HG03103 (cell line): ENCODE data around the gene KLK5.

Experiments
- ATAC-seq: cut with Tn5 transposase; IDR thresholded peaks from one replicate; pipeline ENCODE4 v1.9.1; 2021; ENCODE audit warnings: low read depth; ENCODE audit not compliant: unreplicated experiment

KLK5 gene

DNA sequence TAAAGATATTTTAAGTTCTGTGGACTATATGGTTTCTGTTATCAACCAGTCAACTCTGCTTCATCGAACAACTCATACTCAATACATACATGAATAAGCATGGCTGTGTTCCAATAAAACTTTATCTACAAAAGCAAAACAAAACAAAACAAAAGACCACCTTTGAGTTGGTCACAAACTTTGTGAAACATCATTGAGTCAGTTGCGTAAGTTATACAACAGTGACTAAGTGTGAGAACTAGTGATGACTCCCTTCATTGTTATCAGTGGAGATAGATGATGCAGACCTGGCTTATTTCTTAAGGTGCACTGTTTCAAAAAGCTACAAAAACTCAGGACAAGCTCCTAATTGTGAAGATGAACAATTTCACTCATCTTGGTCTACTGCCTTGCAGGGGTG, 27.1 kb downstream of the KLK5 start:
- ATAC-seq, result no peak

DNA sequence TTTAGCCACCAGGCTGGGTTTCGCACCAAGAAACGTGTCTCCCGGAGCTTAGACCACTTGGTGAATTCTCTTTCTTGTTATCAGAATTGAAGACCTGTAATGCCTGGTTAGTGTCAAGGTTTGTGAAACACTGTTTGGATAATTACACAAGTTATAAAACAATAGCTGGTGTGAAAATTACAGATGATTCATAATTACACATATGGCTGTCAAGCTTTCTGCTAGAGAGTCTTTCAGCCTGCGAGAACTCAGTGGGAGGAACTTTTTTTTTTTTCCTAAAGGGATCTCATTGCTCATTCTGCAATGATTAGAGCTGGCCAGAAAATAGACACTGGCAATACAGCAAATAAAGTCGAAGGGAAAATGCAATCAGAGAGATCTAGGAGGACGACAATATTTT, 28.3 kb downstream of the KLK5 start:
- no peak for ATAC-seq

DNA sequence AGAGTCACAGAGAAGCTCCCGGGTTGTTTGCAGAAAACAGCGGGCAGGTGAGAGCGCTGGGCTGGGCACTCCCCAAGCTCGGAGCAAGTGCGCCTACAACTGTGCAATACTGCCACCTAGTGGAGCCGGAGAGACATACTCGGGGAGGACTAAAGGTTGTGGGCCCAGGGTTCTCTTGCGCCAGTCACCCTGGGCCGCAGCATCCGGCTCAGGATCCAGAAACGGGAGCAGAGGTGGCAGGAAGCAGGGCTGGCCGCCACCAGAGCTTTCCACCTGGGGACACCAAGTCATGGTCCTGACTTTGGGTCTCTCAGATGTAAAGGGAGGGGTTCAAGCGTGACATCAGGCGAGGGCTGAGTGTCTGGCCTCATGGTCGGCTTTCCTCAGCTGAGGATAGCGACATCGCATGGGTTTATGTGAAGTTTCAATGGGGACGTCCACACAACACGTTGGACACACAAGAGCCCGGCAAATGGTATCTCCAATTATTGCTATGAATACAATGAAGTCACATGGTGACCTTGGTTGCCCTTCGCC, 30.5 kb downstream of the KLK5 start:
- ATAC-seq, result no peak

DNA sequence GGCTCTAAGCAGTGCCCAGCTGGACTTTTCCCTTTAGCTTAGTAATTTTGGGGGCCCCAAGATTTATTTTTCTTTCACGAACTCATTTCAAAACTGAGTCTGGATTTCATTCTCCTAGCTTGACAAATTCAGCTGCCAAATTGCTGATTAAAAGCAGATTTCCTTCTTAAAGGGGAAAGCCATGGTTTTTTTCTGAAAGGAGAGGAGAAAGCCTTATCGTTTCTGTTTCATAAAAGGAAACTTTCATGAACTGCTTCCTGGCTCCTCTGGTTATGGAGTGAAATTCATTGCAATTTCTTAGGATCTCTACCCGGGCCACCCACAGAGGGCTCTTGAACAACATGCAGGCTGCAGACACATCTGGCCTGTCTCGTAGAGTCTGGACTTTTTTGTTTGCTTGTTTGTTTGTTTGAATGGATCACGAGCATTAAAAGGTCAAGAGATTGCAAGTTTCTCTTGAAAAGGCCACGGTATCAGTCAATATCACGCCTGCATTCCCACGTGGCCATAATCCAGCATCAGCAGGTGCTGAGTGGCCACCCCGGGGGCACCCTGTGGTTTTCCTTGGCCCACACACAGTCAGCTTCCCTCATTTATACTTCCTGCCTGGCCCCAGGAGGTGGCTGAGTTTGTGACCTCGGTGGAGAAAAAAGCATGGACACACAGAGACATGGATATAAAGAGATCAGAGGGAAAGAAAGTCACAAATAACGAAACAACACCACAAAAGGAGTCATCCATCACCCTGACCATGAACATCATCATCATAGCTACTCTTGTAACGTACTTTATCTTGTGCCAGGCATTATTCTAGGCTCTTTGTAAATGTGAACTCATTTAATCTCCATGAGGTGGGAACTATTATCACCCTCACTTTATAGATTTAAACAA, 31.2 kb downstream of the KLK5 start:
- ATAC-seq, result no peak

DNA sequence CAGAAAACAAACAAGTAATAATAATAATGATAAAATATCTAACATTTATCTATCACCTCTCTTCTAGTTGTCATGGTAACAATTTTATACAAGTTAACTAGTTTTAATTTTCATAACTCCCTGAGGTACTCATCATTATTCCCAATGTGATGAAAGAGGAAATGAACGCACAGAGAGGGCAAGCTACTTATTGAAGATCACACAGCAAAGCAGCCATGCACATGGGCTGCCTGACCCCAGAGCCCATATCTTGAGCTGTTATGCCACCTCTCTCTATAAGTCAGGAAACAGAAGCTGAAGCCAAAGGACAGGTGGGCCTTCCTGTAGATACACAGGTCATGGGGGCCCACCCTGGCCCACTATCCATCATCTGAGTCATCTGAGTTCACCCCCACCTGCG, 36.8 kb downstream of the KLK5 start:
- ATAC-seq, result no peak

DNA sequence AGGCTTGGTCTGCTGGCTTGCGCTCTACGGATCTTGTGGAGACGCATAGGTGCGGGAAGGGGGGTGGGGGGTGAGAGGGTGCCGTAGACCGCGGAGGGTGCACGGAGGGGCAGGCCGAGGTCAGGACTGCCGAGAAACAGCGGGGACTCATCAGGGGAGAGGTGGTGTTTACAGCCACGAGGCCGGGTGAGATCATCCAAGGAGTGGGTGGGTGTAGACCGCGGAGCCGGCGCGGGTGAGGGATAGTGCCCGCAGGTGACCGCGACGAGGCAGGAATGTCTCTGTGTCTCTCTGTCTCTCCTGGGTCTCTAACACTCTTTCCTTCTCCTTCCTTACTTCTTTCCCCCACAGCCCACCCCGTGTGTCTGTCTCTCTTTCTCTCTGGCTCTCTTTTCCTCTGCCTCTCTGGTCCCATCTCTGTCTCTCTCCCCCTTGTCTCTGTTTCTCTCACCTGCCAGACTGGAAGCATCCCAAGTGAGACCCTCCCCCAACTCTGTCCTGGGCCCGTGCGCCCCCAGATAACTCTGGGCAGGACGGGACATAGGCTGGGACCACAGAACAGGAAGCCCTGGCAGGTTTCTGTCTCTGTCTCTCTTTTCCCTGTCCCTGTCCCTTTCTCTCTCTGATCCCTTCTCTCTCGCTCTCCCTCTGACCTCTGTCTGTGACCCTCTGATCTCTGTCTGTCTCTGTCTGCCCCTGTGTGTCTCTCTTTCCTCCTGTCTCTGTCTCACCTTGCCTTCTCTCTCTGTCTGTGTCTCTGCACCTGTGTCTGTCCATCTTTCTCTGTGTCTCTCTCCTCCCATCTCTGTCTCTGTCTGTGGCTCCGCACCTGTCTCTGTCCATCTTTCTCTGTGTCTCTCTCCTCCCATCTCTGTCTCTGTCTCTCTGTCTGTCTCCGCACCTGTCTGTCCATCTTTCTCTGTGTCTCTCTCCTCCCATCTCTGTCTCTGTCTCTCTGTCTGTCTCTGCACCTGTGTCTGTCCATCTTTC, 39.8 kb downstream of the KLK5 start:
- no peak for ATAC-seq

GRCh38 chr19:50912102-50912599, 40.7 kb downstream of the KLK5 start:
- no peak for ATAC-seq

DNA sequence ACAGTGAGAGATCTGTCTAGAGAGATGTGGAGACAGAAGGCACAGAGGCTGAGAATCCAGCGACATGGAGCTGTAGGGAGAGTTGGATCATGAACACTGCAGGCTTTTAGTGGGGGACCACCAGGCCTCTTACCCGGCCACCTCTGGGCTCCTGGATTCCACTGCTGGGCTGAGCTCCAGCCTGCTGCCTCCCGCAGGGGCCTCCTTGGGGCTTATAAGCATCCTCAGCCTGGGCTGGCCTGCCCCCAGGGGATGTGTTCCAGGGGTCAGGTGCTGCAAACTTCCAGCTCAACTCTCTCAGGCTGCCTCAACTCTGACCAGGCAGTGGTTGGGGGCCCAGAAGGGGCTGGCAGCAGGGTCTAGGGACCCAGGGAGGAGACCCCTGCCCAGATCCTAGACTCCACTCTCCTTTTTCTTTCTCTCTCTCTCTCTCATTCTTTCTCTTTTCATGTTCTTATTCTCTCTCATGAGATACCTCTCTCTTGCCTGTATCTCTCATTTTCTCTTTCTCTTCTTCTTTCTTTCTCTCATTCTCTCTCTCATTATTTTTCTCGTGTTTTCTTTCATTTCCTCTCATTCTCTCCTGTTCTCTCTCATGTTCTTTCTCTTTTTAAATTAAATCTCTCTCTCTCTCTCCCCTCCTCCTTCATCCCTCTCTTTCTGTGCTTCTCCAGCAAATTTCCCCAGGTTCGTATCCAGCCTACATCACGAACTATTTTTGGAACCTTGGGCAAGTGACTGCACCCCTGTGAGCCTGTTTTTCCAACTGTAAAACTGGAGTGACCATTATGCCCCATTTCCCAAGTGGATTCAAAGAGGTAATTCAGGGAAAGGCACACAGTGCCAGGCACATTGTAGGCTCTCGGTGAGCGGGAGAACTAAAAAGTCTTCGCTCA, 41.4 kb downstream of the KLK5 start, which contains the start of gene KLK4:
Gene KLK4 (minus strand): TSS at position 190 of the 896 bp plus-strand sequence. CDS start 657 bp downstream, outside the sequence.
- ATAC-seq, result no peak

- ATAC-seq, result no peak
Observed at GRCh38 chr19:50910722-50911121, 42.1 kb downstream of the KLK5 start.

- no peak for ATAC-seq
Observed at GRCh38 chr19:50909240-50910070, 43.4 kb downstream of the KLK5 start.

GRCh38 chr19:50908336-50908735, 44.5 kb downstream of the KLK5 start:
- ATAC-seq, result no peak

DNA sequence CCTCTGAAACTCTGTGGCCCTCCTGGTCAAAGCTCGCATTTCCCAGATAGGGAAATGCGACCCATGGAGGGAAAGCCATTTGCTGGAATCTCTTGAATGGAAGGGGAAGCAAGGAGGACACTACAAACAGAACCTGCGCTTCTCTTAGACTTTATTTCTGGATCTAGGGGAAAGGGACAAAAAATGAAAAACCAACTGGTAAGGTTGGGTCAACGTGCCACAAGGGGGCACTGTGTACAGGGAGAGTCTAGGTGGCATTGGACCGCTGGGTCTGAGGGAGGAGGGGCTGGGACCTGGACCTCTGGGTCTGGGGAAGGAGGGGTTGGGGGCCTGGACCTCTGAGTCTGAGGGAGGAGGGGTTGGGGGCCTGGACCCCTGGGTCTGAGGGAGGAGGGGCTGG, 46.6 kb downstream of the KLK5 start:
- ATAC-seq, result no peak

- ATAC-seq, result no peak
Observed at GRCh38 chr19:50902640-50903039, 50.2 kb downstream of the KLK5 start.

DNA sequence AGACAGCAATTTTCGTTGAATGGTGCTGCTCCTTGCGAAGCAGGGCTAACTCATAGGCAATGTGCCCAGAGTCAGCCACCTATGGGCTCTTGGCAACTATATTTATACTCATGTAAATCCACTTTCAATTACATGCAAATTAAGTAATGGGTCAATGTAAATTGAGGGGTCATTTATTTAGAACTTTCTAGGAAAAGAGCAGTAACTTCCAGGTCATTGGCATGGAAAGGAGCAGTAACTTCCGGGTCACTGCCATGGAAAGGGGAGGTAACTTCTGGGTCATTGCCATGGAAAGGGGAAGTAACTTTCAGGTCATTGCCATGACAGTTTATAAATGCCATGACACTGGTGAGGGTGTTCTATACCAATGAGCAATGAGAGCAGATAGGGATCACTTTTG, 53.3 kb downstream of the KLK5 start:
- ATAC-seq, result no peak

DNA sequence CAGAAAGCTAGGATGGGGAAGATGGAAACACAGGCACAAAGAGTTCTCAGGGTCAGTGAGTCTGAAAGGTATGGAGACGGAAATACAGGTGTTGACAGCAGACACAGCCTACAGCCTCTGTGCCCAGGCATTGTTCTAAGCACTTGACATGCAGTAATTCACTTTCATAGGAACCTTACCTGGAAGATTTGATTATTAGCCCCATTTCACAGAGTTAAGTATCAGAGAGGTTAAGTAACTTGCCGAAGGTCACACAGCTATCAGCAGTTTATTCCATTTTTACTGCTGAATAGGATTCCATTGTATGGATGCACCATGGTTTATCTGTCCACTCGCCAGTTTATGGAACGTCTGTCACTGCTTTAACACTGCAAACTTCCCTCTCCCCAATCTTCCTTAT, 54.8 kb downstream of the KLK5 start:
- no peak for ATAC-seq

DNA sequence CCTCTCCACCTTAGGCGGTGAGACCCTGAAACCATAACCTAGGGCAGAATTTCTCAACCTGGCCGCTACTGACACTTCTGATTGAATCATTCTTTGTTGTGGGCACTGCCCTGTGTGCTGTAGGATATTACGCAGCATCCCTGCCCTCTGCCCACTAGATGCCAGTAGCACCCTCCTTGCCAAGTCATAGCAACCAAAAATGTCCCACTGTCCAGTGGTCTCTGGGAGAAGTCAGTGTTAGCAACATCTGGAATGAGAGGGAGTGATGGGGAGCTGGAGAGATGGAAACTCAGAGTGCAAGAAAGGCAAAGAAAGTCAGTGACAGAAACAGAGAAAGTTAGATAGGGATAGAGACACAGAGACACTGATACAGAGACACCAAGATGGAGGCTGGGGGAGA, 55.2 kb downstream of the KLK5 start:
- no peak for ATAC-seq

DNA sequence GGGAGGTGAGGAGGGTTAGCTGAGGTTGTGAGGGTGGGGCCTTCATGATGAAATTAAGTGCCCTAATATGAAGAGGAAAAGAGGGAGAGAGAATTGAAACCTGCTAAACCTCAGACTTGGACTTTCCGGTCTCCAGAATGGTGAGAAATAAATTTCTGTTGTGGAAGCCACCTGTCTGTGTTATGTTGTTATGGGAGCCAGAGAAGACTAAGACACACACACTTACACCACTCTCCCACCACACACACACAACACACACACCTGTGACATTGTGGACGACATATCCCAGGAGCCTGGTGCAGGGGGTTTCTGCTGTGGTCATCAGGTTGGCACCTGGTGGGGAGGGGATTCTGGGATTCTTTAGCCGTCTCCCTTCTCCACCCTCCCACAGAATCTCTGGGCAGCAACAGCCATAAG, 55.6 kb downstream of the KLK5 start:
- ATAC-seq, result peak; percentile 16

DNA sequence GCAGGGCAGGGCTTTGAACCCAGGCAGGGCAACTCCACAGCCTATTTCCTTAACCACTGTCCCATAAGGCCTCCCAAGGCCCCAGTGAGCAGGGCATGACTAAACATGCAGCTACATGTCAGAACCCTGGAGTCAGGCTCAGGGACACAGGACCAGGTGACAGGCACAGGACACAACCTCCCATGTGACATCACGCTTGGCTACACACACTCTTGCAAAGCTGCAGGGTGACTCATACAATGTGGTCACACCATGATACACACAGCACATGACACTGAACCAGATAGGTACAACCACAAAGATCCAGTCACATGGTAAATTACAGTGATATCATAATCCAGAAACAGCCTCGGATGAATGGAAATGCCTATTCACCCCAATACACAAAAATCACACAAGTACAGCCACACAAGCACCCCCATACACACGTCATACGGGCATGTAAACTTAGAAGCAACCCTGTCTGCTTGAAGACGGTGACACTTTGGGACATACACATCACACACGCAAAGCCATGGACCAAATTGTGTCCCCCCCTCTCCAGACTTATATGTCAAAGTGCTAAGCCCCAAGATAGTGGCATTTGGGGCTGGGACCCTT, 56.1 kb downstream of the KLK5 start:
- ATAC-seq, result peak; percentile 82
